HG03108 (cell line): ENCODE results near the gene CRYAB.
"Not testable (repeated sequence)": the region's sequence is repeated elsewhere in the genome, so short reads cannot be mapped to it uniquely, and the experiment has no call there.

Source experiments
- ATAC-seq: cut with Tn5 transposase; IDR thresholded peaks from one replicate; pipeline ENCODE4 v1.9.1; 2021; ENCODE audit warnings: moderate library complexity; ENCODE audit not compliant: unreplicated experiment

The CRYAB gene

GRCh38 chr11:111934306-111934705, 22.7 kb upstream of the CRYAB start:
- ATAC-seq = no peak

- no peak for ATAC-seq
Measured at GRCh38 chr11:111933872-111934271, 22.3 kb upstream of the CRYAB start.

- not testable (repeated sequence) for ATAC-seq
Measured at GRCh38 chr11:111933176-111933575, 21.6 kb upstream of the CRYAB start.

- no peak for ATAC-seq
Measured at GRCh38 chr11:111932611-111932950, 21.0 kb upstream of the CRYAB start.

- ATAC-seq = no peak
Measured at GRCh38 chr11:111930472-111930871, 18.9 kb upstream of the CRYAB start.

- peak; percentile 92 for ATAC-seq
Measured at GRCh38 chr11:111926505-111927391, 15.2 kb upstream of the CRYAB start.

- ATAC-seq = no peak
Measured at GRCh38 chr11:111925953-111926352, 14.4 kb upstream of the CRYAB start.

- ATAC-seq = no peak
Measured at GRCh38 chr11:111923951-111924350, 12.4 kb upstream of the CRYAB start.

GRCh38 chr11:111923351-111923788, 11.8 kb upstream of the CRYAB start:
- ATAC-seq = no peak

GRCh38 chr11:111922803-111923202, 11.2 kb upstream of the CRYAB start:
- no peak for ATAC-seq

GRCh38 chr11:111921541-111922230, 10.1 kb upstream of the CRYAB start:
- ATAC-seq = no peak

GRCh38 chr11:111920908-111921307, 9.3 kb upstream of the CRYAB start:
- no peak for ATAC-seq

- ATAC-seq = no peak
Measured at GRCh38 chr11:111918390-111919256, 7.1 kb upstream of the CRYAB start, which contains the start of gene C11orf52. TSS of gene C11orf52 (plus strand) at chr11:111918913. CDS start at chr11:111918973, 60 bp downstream.

GRCh38 chr11:111917788-111918187, 6.2 kb upstream of the CRYAB start:
- no peak for ATAC-seq

- no peak for ATAC-seq
Measured at GRCh38 chr11:111917312-111917711, 5.7 kb upstream of the CRYAB start.

- no peak for ATAC-seq
Measured at GRCh38 chr11:111916768-111917167, 5.2 kb upstream of the CRYAB start.

GRCh38 chr11:111913997-111914396, 2.4 kb upstream of the CRYAB start:
- ATAC-seq = no peak

- ATAC-seq = no peak
Measured at GRCh38 chr11:111913031-111913861, 1.7 kb upstream of the CRYAB start.

GRCh38 chr11:111912535-111912934, 965 bp upstream of the CRYAB start, which contains the start of gene HSPB2:
TSS of gene HSPB2 (plus strand) at chr11:111912734. CDS start at chr11:111912830, 96 bp downstream.
- no peak for ATAC-seq
